D341Med (cell line): ENCODE results near the gene NLRP3.
"Not testable (repeated sequence)": the region's sequence is repeated elsewhere in the genome, so short reads cannot be mapped to it uniquely, and the experiment has no call there.

Experiments used
- DNase-seq: peaks from one replicate; pipeline ENCODE4 v3.0.0; 2012; ENCODE audit warnings: low spot score

The NLRP3 gene

GRCh38 chr1:247390996-247391395 lies 25.0 kb upstream of the NLRP3 start:
- no peak for DNase-seq

- no peak for DNase-seq
Measured at GRCh38 chr1:247392088-247392487, 23.9 kb upstream of the NLRP3 start.

- not testable (repeated sequence) for DNase-seq
Measured at GRCh38 chr1:247395075-247395474, 20.9 kb upstream of the NLRP3 start.

GRCh38 chr1:247400685-247401084 lies 15.3 kb upstream of the NLRP3 start:
- DNase-seq = no peak

GRCh38 chr1:247401310-247402119 lies 14.5 kb upstream of the NLRP3 start:
- no peak for DNase-seq

GRCh38 chr1:247402120-247402675 lies 13.8 kb upstream of the NLRP3 start:
- no peak for DNase-seq

GRCh38 chr1:247406014-247406656 lies 9.8 kb upstream of the NLRP3 start:
- DNase-seq = no peak

GRCh38 chr1:247407180-247407616 lies 8.8 kb upstream of the NLRP3 start:
- no peak for DNase-seq

GRCh38 chr1:247408100-247408499 lies 7.9 kb upstream of the NLRP3 start:
- no peak for DNase-seq

GRCh38 chr1:247409869-247410544 lies 6.0 kb upstream of the NLRP3 start:
- DNase-seq = no peak

- DNase-seq = no peak
Measured at GRCh38 chr1:247411621-247412327, 4.2 kb upstream of the NLRP3 start.

GRCh38 chr1:247417831-247418230 lies 1.9 kb downstream of the NLRP3 start:
- no peak for DNase-seq

- no peak for DNase-seq
Measured at GRCh38 chr1:247419336-247419735, 3.4 kb downstream of the NLRP3 start.

GRCh38 chr1:247421074-247421473 lies 5.1 kb downstream of the NLRP3 start:
- DNase-seq = no peak

GRCh38 chr1:247429496-247429895 lies 13.5 kb downstream of the NLRP3 start:
- DNase-seq = no peak

GRCh38 chr1:247430434-247430833 lies 14.5 kb downstream of the NLRP3 start:
- no peak for DNase-seq

- no peak for DNase-seq
Measured at GRCh38 chr1:247431643-247432042, 15.7 kb downstream of the NLRP3 start.

GRCh38 chr1:247434005-247434404 lies 18.0 kb downstream of the NLRP3 start:
- DNase-seq = no peak

GRCh38 chr1:247435030-247435758 lies 19.2 kb downstream of the NLRP3 start:
- DNase-seq = no peak

GRCh38 chr1:247435759-247436147 lies 19.8 kb downstream of the NLRP3 start:
- no peak for DNase-seq
